K562 (cell line): Measurements from ENCODE around the gene EHBP1L1. TPM values are rescaled to one million over a fixed set of nuclear protein-coding genes. Genes with fewer than 3 reads are reported as not detected.

Source experiments
- ATAC-seq: fragments of 200-7000 bp; cut with Tn5 transposase; 3 replicates; pipeline ENCODE4 v1.9.1; 2020; ENCODE audit warnings: moderate library complexity
- BruUV-seq: library from RNA; stranded (reverse); fragments of 400-500 nt; replicated peaks from 2 replicates; lab custom pipeline; 2021; lab: Mats Ljungman, UMichigan
- CTCF ChIA-PET: fragments of 300-600 bp; formaldehyde crosslinking; extraction: SDS; loops from one replicate; lab custom pipeline; 2021; ENCODE audit warnings: low intra/inter-chr PET ratio; lab: Yijun Ruan, JAX
- POLR2A ChIA-PET: fragments of 300-600, 350-650 bp; sonication (Branson Sonifier 250); formaldehyde crosslinking; extraction: SDS; loops from one replicate; lab custom pipeline; 2021; ENCODE audit warnings: antibody characterized with exemption, inconsistent platforms; lab: Yijun Ruan, JAX
- DNase-seq, 4 experiments: peaks; one replicate each; pipeline versions ENCODE4 v3.0.0 to v3.0.0-alpha.2; 2011 to 2018; ENCODE audit warnings: low spot score in 3 of 4, mixed read lengths in 3 of 4; ENCODE audit errors: extremely low read depth in 1 of 4
- FAIRE-seq: peaks from 2 replicates; lab custom pipeline; 2011; peaks lifted over from hg19 to GRCh38; lab: Jason Lieb, UNC
- H2AFZ ChIP-seq: 2 replicates; pipeline ENCODE4 v1.6.0; 2011; ENCODE audit warnings: low read depth, low read length, control low read depth, inconsistent platforms
- H3K27ac ChIP-seq: fragments of 200-600 bp; 3 replicates; pipeline ENCODE4 v1.8.0; 2011; ENCODE audit warnings: low read depth, mild to moderate bottlenecking, control low read depth, inconsistent platforms, low read length, moderate library complexity, mixed read lengths; ENCODE audit errors: extremely low read depth
- H3K27me3 ChIP-seq, 2 experiments: fragments of 300-600 bp in 1 of 2; 2 replicates in 1 of 2; 3 replicates in 1 of 2; pipeline versions ENCODE4 v1.6.0 to v1.8.0; 2011; ENCODE audit warnings: inconsistent platforms in 2 of 2, low read length in 2 of 2, mild to moderate bottlenecking in 1 of 2, mixed read lengths in 1 of 2, moderate library complexity in 1 of 2; ENCODE audit not compliant: control insufficient read depth in 2 of 2, insufficient read depth in 2 of 2
- H3K36me3 ChIP-seq: fragments of 300-600 bp; 3 replicates; pipeline ENCODE4 v1.8.0; 2011; ENCODE audit warnings: mild to moderate bottlenecking, low read length, inconsistent platforms; ENCODE audit not compliant: control insufficient read depth, insufficient read depth
- H3K4me1 ChIP-seq, 2 experiments: fragments of 200-600 bp in 1 of 2; replicated peaks in 1 of 2; 2 replicates in 1 of 2; 3 replicates in 1 of 2; pipeline versions ENCODE4 v1.5.1 to v1.8.0; 2011; ENCODE audit warnings: inconsistent platforms in 2 of 2, low read length in 2 of 2, mild to moderate bottlenecking in 1 of 2, mixed read lengths in 1 of 2, moderate library complexity in 1 of 2; ENCODE audit not compliant: control insufficient read depth in 2 of 2, insufficient read depth in 2 of 2
- H3K4me2 ChIP-seq: 2 replicates; pipeline ENCODE4 v1.6.1; 2011; ENCODE audit warnings: low read length, control low read depth, inconsistent platforms, mixed read lengths; ENCODE audit not compliant: insufficient read depth
- H3K4me3 ChIP-seq: fragments of 200-600 bp; sonication (generic), shearing (Covaris generic); 2 replicates; pipeline ENCODE4 v1.5.1; 2016; ENCODE audit warnings: control low read depth, inconsistent platforms
- H3K79me2 ChIP-seq: fragments of 200-600 bp; 3 replicates; pipeline ENCODE4 v1.8.0; 2011; ENCODE audit warnings: low read length, inconsistent platforms; ENCODE audit not compliant: control insufficient read depth, insufficient read depth
- H3K9ac ChIP-seq, 2 experiments: 2 replicates each; pipeline versions ENCODE4 v1.6.0 to v1.6.1; 2011; ENCODE audit warnings: low read depth in 2 of 2, low read length in 2 of 2, control low read depth in 1 of 2, inconsistent platforms in 1 of 2, mild to moderate bottlenecking in 1 of 2, mixed read lengths in 1 of 2; ENCODE audit not compliant: insufficient read depth in 1 of 2
- H3K9me1 ChIP-seq: one replicate; pipeline ENCODE4 v1.6.0; 2011; ENCODE audit warnings: inconsistent platforms, mild to moderate bottlenecking, low read length, moderate library complexity; ENCODE audit not compliant: control insufficient read depth, insufficient read depth
- H3K9me3 ChIP-seq: replicated peaks from 2 replicates; pipeline ENCODE4 v1.5.1; 2011; ENCODE audit warnings: low read depth, low read length, inconsistent platforms; ENCODE audit not compliant: control insufficient read depth, insufficient read depth
- H4K20me1 ChIP-seq: replicated peaks from 2 replicates; pipeline ENCODE4 v1.6.1; 2011; ENCODE audit warnings: low read length, inconsistent platforms, mixed read lengths; ENCODE audit not compliant: control insufficient read depth, insufficient read depth
- CHCHD3 ChIP-seq: fragments of 250-450 bp; sonication (Bioruptor Pico); IDR thresholded peaks from 2 replicates; pipeline ENCODE4 v2.1.2; 2022; ENCODE audit warnings: mild to moderate bottlenecking
- HMGXB4 ChIP-seq: sonication (generic); formaldehyde crosslinking; IDR thresholded peaks from 2 replicates; pipeline ENCODE4 v1.8.1; 2023; ENCODE audit warnings: mild to moderate bottlenecking, missing genetic modification reagents
- MAZ ChIP-seq, 2 experiments: fragments of 450-650 bp in 1 of 2; sonication (generic) in 1 of 2; formaldehyde crosslinking; IDR thresholded peaks in 1 of 2; conservative IDR thresholded peaks in 1 of 2; 2 replicates each; pipeline versions ENCODE4 v1.4.0 to v1.5.0; 2020; ENCODE audit warnings: mild to moderate bottlenecking in 1 of 2, missing genetic modification reagents in 1 of 2
- POLR2G ChIP-seq: fragments of 200-400 bp; formaldehyde crosslinking; IDR thresholded peaks from 2 replicates; pipeline ENCODE4 v1.6.1; 2017; ENCODE audit warnings: low read depth, mild to moderate bottlenecking, antibody characterized with exemption, low read length, moderate library complexity
- SP2 ChIP-seq: IDR thresholded peaks from 2 replicates; pipeline ENCODE4 v1.6.1; 2011; ENCODE audit warnings: mild to moderate bottlenecking, low read depth, low read length, moderate library complexity; ENCODE audit not compliant: poor library complexity, severe bottlenecking; ENCODE audit errors: extremely low read depth
- ZBTB33 ChIP-seq: sonication (generic); formaldehyde crosslinking; IDR thresholded peaks from 2 replicates; pipeline ENCODE4 v1.8.1; 2023; ENCODE audit warnings: mild to moderate bottlenecking, missing genetic modification reagents
- ZFX ChIP-seq: sonication (generic); formaldehyde crosslinking; IDR thresholded peaks from 2 replicates; pipeline ENCODE4 v1.8.0; 2022; ENCODE audit warnings: mild to moderate bottlenecking, missing genetic modification reagents, moderate library complexity
- ZNF589 ChIP-seq: fragments of 200-800 bp; sonication (Bioruptor generic); IDR thresholded peaks from 2 replicates; pipeline ENCODE4 v1.6.1; 2016; ENCODE audit warnings: low read depth, missing genetic modification characterization, missing compliant biosample characterization
- ZNF830 ChIP-seq: fragments of 250-450 bp; sonication (Bioruptor Pico); IDR thresholded peaks from 2 replicates; pipeline ENCODE4 v1.5.0; 2021; ENCODE audit warnings: mild to moderate bottlenecking
- WGBS: fragments of 100-300 bp; shearing (Covaris generic); methylation state at CpG from one replicate; pipeline ENCODE4 v1.1.6; 2016; ENCODE audit warnings: low coverage, mixed read lengths; ENCODE audit not compliant: insufficient coverage; ENCODE audit errors: missing lambda C conversion rate; 5-methylcytosine and 5-hydroxymethylcytosine counted together
- in situ Hi-C: fragments of 300-500 bp; cut with MboI; formaldehyde crosslinking; loops from 4 replicates; pipeline ENCODE4 v1.15.0; 2018; ENCODE audit warnings: inconsistent platforms, mixed read lengths
- intact Hi-C: fragments of 100-400 bp; cut with micrococcal nuclease; formaldehyde crosslinking; loops from 2 replicates; pipeline ENCODE4 v1.14.2; 2022
- polyA plus RNA-seq, 8 experiments: library from polyadenylated mRNA; depleted of rRNA in 4 of 8; stranded (reverse) in 5 of 8; unstranded in 3 of 8; fragments of >200 nt; fragmentation: Nextera tagmentation in 2 of 8; fragmentation: Illumina TruSeq in 1 of 8; extraction: Ambion mirVana in 2 of 8; extraction: Trizol in 1 of 8; gene quantifications; 2 replicates each; pipeline versions ENCODE4 v1.2.1 to v1.2.3, GENCODE V29; 2011 to 2014; ENCODE audit warnings: inconsistent platforms in 1 of 8, missing spikeins in 1 of 8
- total RNA-seq, 7 experiments: library from RNA; depleted of rRNA in 6 of 7; stranded (reverse); fragments of >200 nt in 6 of 7; fragmentation: Illumina TruSeq in 2 of 7; extraction: Trizol in 2 of 7; gene quantifications; 2 replicates each; pipeline versions ENCODE4 v1.2.1 to v1.2.3, GENCODE V29; 2011 to 2021; ENCODE audit warnings: low replicate concordance in 1 of 7
- TF ChIP-seq, protein P1 (sequence below): fragments of 250-450 bp; sonication (Bioruptor Pico); IDR thresholded peaks from 2 replicates; pipeline ENCODE4 v1.4.0; 2020; ENCODE audit warnings: mild to moderate bottlenecking, moderate library complexity
- TF ChIP-seq, protein P2 (sequence below): IDR thresholded peaks from 2 replicates; pipeline ENCODE4 v1.6.1; 2016; ENCODE audit warnings: missing genetic modification characterization, missing compliant biosample characterization

The EHBP1L1 gene
- total and polyA plus RNA-seq, 9 of the 15 experiments (the other 6 are each of a cell fraction or from before 2014, with no cell fraction given): 0.03 to 87.1 (median 26.3) TPM

DNA sequence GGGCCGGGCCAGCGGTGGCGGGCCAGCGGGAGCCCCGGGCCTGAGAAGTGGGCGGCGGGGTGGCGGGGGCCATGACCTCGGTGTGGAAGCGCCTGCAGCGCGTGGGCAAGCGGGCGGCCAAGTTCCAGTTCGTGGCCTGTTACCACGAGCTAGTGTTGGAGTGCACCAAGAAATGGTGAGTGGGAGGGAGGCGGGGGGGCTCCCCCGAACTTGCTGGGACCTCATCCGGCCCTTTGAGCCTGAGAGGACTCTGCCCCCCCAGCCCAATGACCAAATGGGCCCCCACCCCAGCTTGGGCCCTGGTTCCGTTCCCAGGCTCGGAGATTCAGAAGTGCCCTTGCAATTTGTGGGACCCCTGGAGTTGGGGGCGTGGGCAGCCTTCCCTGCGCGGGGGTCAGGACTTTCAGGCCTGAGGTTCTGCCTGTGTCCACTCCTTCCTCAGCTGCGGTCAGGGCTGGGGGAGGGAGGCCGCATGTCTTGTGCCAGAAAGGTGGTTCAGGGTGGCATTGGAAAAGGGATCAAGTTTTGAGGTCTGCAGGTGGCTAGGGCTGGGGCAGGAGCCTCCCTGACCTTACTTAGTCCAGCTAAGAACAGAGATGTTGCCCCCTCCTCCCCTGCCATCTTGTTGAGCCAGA is 496 bp downstream of the EHBP1L1 start:
- no peaks in the 10 kb centered on the region for H3K9me3 ChIP-seq
- CTCF ChIA-PET: interaction anchor here (0.6 kb wide), 1 partner anchor 295 kb away, joined by 3 read pairs; no protein-coding TSS in a partner anchor
- H3K4me3 ChIP-seq: peak overlapping the region; percentile 88
- DNase-seq (peak in 1 of 4 experiments; percentile 34), ATAC-seq (peak; percentile 0; the same call in 1 of the 3 replicates), FAIRE-seq (no peak)
- BruUV-seq: TSS peak; percentile 3
- intact Hi-C loops: no loop called here
- peaks cover 49% of the 10 kb centered on the region; the same call in 2 of the 3 replicates for H3K36me3 ChIP-seq
- peaks cover 6% of the 10 kb centered on the region for H4K20me1 ChIP-seq
- H3K4me2 ChIP-seq: peak overlapping the region; percentile 90
- in situ Hi-C loops: no loop called here
- POLR2A ChIA-PET: interaction anchor here (1.0 to 1.9 kb wide), 6 partner anchors 14 to 153 kb away, joined by 3 to 14 read pairs (median 5); partner anchors contain the start of genes MALAT1 and NEAT1
- H3K4me1 ChIP-seq: peaks cover 53 to 96% of the 10 kb centered on the region in 2 experiments
- peaks cover 56% of the 10 kb centered on the region for H3K79me2 ChIP-seq
- under 1% methylated on average over 16 of the region's 26 CpGs for WGBS
- H3K9ac ChIP-seq: peak overlapping the region; percentile 76 to 95
- H3K27ac ChIP-seq: peak overlapping the region; percentile 84
- no peaks in the 10 kb centered on the region; a peak in 1 of 5 replicates for H3K27me3 ChIP-seq
- peaks cover 5% of the 10 kb centered on the region for H3K9me1 ChIP-seq
- H2AFZ ChIP-seq: 0 out of 2 replicates have a peak overlapping the region, but pooled peaks have one; percentile 34
- TF ChIP-seq MAZ (CRISPR knock-in tag; conservative IDR thresholded peaks at IDR 0.05 in 1 of 2, IDR thresholded peaks at IDR 0.05 in 1 of 2): peak in 1 of 2 experiments; percentile 9; a peak in 1 of 4 replicates
- TF ChIP-seq ZBTB33 (CRISPR knock-in tag): no peak
- no peak for TF ChIP-seq HMGXB4
- peak; percentile 47; the same call in 1 of the 2 replicates for TF ChIP-seq ZFX
- no peak for TF ChIP-seq ZNF589 (CRISPR knock-in tag)
- peak; percentile 66 for TF ChIP-seq POLR2G
- no peak for TF ChIP-seq CHCHD3 (CRISPR knock-in tag)
- TF ChIP-seq, protein P1, sequence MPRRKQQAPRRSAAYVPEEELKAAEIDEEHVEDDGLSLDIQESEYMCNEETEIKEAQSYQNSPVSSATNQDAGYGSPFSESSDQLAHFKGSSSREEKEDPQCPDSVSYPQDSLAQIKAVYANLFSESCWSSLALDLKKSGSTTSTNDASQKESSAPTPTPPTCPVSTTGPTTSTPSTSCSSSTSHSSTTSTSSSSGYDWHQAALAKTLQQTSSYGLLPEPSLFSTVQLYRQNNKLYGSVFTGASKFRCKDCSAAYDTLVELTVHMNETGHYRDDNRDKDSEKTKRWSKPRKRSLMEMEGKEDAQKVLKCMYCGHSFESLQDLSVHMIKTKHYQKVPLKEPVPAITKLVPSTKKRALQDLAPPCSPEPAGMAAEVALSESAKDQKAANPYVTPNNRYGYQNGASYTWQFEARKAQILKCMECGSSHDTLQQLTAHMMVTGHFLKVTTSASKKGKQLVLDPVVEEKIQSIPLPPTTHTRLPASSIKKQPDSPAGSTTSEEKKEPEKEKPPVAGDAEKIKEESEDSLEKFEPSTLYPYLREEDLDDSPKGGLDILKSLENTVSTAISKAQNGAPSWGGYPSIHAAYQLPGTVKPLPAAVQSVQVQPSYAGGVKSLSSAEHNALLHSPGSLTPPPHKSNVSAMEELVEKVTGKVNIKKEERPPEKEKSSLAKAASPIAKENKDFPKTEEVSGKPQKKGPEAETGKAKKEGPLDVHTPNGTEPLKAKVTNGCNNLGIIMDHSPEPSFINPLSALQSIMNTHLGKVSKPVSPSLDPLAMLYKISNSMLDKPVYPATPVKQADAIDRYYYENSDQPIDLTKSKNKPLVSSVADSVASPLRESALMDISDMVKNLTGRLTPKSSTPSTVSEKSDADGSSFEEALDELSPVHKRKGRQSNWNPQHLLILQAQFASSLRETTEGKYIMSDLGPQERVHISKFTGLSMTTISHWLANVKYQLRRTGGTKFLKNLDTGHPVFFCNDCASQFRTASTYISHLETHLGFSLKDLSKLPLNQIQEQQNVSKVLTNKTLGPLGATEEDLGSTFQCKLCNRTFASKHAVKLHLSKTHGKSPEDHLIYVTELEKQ (CRISPR knock-in tag): no peak
- peak; percentile 6 for TF ChIP-seq SP2
- no peak for TF ChIP-seq ZNF830 (CRISPR knock-in tag)
- TF ChIP-seq, protein P2, sequence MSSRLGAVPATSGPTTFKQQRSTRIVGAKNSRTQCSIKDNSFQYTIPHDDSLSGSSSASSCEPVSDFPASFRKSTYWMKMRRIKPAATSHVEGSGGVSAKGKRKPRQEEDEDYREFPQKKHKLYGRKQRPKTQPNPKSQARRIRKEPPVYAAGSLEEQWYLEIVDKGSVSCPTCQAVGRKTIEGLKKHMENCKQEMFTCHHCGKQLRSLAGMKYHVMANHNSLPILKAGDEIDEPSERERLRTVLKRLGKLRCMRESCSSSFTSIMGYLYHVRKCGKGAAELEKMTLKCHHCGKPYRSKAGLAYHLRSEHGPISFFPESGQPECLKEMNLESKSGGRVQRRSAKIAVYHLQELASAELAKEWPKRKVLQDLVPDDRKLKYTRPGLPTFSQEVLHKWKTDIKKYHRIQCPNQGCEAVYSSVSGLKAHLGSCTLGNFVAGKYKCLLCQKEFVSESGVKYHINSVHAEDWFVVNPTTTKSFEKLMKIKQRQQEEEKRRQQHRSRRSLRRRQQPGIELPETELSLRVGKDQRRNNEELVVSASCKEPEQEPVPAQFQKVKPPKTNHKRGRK (tag): no peak
